AG09319 (cell line): Measurements from ENCODE around the gene PFKM.

Experiments used
- DNase-seq: peaks from one replicate; pipeline ENCODE4 v3.0.0-alpha.2; 2010; ENCODE audit warnings: low read depth; ENCODE audit errors: extremely low read depth
- TF ChIP-seq, protein P1 (sequence below): IDR thresholded peaks from 2 replicates; pipeline ENCODE4 v1.5.1; 2011; ENCODE audit warnings: low read depth, mild to moderate bottlenecking, inconsistent platforms, low read length, moderate library complexity

PFKM gene

DNA sequence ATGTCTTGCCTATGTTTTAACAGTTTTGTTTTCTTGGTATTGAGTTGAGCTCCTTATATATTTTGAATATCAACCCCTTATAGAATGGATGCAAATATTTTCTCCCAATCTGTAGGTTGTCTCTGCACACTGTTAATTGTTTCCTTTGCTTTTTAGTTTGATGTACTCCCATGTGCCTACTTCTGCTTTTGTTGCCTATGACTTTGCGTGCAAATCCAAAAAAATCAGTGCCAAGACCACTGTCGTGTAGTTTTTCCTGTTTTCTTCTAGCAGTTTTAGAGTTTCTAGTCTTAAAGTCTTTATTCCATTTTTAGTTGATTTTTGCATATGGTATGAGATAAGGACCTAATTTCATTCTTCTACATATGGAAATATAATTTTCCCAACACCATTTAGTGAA lies 42.1 kb upstream of the PFKM start:
- TF ChIP-seq, protein P1, sequence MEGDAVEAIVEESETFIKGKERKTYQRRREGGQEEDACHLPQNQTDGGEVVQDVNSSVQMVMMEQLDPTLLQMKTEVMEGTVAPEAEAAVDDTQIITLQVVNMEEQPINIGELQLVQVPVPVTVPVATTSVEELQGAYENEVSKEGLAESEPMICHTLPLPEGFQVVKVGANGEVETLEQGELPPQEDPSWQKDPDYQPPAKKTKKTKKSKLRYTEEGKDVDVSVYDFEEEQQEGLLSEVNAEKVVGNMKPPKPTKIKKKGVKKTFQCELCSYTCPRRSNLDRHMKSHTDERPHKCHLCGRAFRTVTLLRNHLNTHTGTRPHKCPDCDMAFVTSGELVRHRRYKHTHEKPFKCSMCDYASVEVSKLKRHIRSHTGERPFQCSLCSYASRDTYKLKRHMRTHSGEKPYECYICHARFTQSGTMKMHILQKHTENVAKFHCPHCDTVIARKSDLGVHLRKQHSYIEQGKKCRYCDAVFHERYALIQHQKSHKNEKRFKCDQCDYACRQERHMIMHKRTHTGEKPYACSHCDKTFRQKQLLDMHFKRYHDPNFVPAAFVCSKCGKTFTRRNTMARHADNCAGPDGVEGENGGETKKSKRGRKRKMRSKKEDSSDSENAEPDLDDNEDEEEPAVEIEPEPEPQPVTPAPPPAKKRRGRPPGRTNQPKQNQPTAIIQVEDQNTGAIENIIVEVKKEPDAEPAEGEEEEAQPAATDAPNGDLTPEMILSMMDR = no peak
- no peak for DNase-seq

DNA sequence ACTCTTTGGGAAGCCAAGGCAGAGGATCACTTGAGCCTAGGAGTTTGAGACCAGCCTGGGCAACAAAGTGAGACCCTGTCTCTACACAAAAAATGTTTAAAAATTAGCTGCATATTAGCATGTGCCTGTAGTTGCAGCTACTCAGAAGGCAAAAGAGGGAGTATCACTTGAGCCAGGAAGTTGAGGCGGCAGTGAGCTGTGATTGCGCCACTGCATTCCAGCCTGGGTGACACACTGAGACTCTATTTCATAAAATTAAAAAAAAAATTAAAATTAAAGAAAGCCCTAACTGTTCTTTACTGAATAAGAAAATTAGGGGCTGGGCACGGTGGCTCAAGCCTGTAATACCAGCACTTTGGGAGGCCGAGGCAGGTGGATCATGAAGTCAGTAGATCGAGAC lies 40.3 kb upstream of the PFKM start:
- TF ChIP-seq, protein P1 = no peak

DNA sequence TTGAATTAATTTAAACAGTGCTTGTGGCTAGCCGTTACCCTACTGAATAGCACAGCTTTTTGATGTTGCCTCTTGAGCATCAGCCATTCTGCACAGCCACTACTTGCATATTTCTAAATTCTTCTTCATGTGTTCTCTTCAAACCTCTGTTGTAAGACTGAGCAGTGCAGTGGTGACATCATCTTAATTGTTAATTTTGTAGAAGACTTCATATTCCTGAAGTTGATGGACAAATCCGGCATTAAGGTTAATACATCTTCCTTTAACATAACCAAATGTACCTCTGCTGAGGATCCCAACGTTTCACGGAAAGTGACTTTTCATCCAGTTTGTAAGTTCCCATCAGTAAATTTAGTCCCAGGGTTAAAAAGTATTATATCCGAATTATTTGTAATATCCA lies 38.9 kb upstream of the PFKM start:
- TF ChIP-seq, protein P1 = no peak
- DNase-seq = no peak

More for the DNA sequence above, 40.3 kb upstream of the PFKM start:
- DNase-seq = peak; percentile 11

DNA sequence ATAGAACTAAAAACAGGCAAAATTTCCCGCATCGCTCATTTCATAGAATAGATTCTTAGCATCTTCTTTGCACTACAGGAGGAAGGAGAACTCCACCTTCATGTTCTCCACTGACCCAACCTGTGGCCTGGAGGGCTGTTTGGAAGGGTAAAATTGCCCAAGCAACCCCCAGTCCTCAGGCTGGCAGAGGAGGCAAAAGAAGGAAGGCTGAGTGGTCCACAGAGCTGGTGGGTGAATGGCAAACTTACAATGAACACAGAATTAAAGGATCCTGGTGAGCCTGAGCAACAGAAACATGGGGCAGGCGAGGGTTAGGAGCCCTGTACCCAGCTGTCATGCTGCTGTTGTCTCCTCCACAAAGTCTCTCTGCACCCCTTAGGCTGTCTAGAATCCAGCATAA lies 38.3 kb upstream of the PFKM start:
- TF ChIP-seq, protein P1 = no peak
- DNase-seq = no peak

DNA sequence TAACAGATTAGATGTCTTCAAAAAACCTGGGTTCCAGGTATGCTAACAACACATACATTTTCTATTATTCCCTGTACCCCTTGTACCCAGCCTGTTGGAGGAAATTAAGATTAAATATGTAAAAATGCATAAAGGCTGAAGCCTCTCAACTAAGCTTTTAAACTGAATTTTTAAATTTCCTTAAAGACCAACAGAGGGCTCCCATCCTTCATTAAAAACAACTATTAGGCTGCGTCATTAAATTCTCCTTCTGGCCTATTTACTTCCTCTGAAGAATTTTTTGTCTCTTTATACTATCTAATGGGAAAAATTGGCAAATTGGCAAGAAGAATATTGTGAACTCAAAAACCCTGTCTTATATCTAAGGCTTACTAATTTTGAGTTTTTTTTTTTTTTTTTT lies 35.1 kb upstream of the PFKM start:
- DNase-seq = no peak
- TF ChIP-seq, protein P1 = peak; percentile 16; the same call in 1 of the 2 replicates

DNA sequence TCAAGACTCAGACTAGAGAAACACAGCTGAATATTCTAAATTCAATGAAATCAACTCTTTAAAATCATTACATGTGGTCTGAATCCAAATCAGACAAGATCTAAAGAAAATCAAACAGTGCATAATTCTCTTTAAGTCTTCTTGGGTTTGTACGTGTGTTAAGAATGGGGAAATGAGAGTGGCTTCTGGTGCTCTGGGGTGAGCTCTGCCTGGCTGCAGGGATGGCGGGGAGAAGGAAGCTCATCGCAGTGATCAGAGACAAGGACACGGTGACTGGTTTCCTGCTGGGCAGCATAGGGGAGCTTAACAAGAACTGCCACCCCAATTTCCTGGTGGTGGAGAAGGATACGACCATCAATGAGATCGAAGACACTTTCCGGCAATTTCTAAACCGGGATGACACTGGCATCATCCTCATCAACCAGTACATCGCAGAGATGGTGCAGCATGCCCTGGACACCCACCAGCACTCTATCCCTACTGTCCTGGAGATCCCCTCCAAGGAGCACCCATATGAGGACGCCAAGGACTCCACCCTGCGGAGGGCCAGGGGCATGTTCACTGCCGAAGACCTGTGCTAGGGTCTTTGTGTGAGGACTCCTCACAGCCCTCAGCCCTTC lies 34.2 kb upstream of the PFKM start:
- DNase-seq = no peak
- TF ChIP-seq, protein P1 = no peak

DNA sequence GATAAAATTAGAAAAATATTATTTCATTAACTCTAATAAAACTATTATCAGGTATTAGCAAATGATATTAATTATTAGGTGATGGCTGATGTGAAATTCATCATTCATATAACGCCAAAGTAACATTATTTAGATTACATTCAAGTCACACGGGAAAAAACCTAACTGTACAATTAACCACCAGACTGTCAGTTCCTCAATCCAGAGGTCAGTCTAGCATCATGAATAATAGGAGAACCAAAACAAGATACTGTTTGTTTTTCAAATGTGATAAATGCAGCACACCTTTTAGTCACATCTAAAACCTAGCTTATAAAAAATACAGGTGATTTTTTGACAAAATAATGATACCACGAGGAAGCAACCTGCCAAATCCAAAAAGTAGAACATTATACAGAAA lies 32.8 kb upstream of the PFKM start:
- no peak for DNase-seq
- TF ChIP-seq, protein P1 = no peak
